HG03571 (cell line): ENCODE data around the gene RBBP8NL.

Source experiments
- ATAC-seq: cut with Tn5 transposase; IDR thresholded peaks from one replicate; pipeline ENCODE4 v1.9.1; 2021; ENCODE audit not compliant: unreplicated experiment

The RBBP8NL gene

DNA sequence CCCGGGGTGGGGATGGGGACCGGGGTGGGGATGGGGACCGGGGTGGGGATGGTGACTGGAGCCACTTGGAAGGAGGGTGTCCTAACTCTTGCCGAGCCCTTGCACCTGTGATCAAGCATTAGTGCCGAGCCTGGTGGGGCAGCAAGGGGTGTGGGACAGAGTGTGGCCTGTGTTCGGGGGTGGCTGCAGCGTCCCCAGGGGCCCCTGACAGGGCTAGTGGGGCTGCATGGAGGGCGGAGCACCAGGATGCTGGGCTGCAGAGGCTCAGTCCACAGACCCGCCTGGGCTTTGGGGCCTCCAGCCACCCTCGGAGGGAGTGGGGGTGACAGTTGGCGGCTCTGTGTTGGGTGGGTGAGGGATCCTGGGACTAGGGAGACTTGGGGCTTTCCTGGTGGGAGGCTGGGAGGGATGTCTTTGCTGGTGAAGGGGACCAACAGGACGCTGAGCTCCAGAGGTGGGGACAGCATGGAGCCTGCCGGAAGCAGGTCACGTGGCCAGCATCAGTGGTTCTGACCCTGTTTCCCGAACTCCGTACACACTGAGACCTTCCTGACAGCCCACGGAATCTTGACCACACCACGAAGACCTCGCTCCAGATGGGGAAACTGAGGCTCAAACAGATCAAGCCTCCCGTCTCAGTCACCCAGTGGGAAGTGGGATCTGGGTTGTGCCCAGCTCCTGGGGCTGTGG, 4.6 kb downstream of the RBBP8NL start:
- ATAC-seq, result no peak

DNA sequence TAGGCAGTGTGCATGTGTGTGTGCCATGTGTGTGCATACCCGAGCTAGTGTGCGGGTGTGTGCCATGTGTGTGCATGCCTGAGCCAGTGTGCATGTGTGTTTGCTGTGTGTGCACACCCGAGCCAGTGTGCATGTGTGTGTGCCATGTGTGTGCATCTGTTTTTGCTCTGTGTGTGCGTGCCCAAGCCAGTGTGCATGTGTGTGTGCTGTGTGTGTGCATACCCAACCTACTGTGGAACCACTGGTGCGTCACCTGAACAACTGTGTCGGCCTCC, 5.7 kb downstream of the RBBP8NL start:
- no peak for ATAC-seq

DNA sequence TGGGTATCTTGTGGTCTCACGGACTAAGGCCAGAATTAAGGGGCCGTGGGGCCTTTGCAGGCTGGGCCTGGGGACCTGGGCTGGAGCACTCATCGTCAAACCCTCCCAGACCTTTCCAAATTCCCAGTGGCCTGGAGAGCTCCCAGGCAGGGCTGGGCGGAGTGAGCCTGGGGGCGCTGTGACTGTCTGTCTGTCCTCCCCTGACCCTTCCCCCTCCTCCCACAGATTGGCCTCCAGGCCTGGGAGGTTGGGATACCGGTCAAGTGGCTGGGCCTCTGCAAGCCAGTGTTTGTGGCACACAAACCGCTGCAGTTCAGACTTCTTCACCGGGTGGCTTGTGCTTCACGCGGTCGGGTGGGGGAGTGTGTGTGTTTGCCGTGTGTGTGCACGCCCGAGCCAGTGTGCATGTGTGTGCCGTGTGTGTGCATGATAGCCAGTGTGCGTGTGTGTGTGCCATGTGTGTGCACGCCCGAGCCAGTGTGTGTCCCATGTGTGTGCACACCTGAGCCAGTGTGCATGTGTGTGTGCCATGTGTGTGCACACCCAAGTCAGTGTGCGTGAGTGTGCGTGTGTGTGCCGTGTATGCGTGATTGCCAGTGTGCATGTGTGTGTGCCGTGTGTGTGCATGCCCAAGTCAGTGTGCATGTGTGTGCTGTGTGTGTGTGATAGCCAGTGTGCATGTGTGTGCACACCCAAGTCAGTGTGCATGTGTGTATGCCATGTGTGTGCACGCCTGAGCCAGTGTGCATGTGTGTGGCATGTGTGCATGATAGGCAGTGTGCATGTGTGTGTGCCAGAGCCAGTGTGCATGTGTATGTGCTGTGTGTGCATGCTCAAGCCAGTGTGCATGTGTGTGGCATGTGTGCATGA, 6.3 kb downstream of the RBBP8NL start:
- ATAC-seq, result no peak

DNA sequence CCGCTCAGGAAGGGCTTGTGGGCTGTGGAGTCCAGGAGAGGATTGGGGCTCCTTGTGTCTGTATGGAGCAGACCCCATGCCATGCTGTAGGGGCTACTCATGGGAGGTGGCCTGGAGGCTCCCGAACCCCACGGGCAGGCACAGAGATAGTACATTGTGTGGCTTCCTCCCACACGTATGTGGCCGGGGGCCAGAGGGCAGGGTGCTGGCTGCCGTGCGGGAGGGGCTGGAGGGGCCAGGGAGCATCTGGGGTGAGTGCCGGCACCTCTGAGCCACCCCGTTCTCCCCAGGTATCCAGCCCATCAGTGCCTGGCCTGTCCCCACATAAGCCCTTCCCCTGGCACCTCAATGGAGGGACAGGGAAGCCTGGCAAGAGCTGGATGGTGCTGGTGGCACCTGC, 7.6 kb downstream of the RBBP8NL start:
- ATAC-seq, result no peak

DNA sequence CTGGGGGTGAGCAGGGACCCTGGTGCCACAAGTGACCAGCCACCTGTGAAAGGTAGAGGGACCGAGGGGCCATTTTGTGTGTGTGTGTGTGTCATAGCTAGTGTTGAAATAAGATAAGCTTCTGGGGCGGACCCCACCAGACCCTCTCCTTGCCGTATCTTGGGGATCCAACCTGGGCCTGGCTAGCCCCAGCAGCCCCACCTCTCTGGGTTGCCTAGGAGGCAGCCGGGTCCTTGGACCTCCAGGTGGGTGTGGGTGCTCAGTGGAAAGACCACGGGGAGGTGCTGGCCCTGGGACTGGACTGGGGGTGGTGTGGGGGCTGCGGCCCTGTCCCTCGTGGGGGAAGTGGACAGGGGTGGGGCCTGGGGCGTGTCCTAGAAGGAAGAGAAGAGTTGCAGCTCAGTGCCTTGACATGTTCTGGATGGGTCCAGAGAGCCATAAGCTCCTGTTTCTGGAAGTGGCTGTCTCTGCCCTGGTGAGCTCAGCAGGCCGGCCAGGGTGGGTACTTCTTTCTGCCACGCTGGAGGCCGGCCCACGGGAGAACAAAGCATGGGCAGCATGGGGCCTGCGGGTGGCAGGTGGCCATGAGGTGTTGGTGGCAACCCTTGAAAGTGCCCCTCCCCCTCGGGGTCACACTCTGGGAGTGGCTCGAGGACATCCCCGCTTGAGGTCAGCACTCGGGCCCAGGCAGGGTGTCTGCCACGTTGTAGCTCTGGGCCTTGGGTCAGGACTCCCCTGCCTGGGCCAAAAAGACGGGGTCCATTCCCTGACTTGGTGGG, 8.4 kb downstream of the RBBP8NL start:
- ATAC-seq, result no peak

DNA sequence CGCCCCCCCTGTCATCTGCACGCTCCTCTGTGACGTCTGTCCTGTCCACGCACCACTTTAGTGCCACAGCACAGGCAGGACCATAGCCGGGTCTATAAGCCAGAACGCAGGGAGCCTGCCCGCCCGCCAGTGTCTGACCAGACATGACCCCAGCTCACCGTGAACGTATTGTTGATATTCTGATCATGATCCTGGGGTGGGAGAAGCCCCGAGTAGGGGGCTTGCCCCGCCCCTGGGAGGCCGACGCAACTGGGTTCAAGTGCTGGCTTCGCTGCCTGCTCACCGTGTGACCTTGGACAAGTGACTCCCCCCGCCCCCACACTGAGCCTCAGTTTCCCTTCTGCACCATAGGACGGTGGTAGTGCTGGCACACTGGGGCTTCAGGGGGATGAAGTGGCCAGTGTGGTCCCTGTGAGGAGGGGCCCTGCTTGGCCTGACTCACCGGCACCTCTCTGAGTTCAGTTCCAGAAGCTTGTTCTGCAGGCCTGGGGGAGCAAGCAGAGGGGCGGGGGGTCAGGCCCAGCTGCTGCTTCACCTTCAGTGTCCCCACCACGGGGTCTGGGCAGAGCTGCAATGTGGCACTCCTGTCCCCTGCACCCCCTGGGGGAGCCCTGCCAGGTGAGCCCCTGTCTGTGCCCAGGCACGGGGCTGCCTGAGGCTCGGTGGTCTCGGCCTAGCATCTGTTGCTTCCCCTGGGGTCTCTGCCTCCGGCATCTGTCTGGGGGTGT, 9.2 kb downstream of the RBBP8NL start:
- no peak for ATAC-seq

DNA sequence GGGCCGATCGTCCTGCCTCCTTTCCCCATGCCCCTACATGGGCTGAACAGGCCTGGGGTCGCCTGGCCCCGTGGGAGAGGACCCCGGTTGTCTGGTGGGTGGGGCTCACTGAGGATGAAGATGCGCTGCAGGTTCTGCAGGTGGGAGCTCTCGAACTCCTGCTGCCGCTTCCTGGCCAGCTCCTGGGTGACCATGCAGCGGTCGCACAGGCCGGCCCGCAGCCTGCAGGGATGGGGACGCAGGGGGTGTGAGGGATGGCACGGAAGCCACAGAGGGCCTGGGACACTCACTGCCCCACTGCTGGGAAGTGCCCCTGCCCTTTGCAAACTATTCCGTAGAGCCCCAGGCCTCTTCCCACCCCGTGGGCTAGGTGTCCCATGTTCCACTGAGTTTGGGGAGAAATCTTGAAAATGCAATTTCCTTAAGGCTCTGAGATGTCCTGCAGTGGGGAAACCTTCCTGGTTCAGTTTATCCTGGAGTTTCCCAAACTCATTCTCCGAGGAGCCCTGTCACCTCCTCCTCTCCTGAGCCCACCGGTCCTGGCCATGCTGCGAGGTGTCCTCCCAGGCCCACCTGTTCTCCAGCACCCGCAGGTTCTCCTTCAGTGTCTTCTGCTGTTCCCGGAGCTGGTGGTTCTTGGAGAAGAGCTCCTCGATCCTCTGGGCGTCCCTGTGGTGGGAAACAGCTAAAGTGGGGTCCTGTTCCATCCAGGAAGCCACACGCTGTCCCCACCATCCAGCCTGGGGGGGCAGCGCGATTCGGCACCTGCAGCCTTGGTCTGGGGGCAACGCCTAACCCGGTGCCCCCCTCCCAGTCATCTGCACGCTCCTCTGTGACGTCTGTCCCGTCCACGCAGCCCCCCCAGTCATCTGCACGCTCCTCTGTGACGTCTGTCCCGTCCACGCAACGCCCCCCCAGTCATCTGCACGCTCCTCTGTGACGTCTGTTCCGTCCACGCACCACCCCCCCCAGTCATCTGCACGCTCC, 10.4 kb downstream of the RBBP8NL start:
- no peak for ATAC-seq

DNA sequence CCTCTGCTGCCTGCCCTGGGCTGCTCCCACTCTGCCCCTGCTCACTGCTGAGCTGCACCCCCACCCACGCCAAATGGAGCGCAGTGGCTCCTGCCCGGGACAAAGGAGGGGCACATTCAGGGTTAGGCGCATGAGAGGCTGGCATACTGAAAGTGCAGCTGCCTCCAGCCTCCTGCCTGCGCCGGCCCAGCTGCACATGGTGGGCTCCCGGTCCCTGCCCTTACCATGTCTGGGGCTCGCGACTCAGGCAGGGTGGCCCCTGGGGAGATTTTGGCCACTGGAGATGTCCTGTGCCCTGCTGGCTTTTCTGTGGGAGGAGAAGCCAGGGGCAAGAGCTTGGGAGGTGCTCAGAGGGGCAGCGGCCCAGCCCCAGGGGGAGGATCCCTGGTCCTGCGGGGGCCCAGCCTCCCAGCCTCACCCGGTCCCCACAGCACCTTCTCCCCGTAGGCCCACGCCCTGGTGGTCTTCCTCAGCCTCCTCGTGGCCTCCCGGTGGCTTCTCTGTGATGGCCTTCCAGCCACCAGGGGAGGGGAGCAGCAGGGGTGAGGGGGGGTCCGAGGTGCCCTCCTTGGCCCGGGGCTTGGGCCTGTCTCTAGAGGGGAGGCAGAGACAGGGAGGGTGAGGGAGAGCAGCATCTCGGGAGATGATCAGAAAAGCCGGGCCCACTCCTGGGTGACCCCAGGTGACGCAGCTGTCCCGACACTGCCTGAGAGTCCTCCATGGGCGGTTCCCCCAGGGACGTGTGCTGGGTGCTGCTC, 11.8 kb downstream of the RBBP8NL start:
- no peak for ATAC-seq

DNA sequence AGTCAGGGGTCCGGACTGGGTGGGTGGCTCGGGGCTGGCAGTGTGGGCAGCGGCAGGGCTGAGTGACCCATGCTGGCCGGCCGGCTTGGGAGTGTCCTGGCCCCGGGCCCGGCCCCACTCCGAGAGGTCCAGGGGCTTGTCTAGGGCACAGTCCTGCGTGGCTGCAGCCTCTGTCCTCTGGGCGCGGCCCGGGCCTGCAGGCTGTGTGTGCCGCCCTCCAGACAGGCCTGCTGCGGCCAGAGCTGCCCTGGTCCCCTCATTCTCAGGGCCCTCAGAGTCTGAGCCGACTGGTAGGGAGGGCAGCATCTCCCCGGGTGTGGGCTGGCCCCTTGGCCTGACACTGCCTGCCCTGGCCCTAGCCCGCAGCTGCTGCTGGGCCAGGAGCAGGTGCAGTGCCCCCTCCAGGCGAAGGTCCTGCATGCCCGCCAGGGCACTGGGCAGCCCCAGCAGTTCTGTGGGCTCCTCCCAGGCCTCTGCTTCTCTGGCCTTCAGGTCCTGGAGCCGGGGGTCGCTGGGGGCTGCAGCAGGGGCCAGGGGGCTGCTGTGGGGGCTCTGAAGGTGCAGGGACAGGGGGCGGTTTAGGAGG, 13.3 kb downstream of the RBBP8NL start:
- no peak for ATAC-seq

DNA sequence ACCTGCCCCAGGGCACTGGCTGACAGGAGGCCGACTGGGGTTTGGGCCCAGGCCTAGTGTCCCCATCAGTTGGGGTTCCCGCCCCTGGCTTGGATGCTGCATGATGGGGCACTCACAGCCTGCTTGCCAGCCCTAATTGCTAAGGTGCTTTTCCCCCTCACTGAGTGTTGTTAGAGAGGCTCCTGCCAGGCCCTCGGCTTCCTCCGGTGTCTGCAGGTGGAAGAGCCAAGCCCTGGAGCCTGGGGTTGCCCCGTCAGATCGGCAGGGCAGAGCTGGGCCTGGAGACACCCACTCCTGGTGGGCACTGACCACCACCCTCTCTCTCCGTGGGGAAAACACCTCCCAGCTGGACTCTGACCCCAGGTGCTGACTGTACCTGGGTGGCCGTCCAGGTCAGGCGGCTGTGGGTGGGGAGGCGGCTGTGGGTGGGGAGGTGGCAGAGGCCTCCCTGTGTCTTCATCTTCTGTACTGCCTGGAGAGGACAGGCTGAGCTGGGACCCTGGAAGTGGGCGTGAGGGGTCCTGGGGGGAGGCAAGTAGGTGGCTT, 14.2 kb downstream of the RBBP8NL start:
- ATAC-seq, result no peak

DNA sequence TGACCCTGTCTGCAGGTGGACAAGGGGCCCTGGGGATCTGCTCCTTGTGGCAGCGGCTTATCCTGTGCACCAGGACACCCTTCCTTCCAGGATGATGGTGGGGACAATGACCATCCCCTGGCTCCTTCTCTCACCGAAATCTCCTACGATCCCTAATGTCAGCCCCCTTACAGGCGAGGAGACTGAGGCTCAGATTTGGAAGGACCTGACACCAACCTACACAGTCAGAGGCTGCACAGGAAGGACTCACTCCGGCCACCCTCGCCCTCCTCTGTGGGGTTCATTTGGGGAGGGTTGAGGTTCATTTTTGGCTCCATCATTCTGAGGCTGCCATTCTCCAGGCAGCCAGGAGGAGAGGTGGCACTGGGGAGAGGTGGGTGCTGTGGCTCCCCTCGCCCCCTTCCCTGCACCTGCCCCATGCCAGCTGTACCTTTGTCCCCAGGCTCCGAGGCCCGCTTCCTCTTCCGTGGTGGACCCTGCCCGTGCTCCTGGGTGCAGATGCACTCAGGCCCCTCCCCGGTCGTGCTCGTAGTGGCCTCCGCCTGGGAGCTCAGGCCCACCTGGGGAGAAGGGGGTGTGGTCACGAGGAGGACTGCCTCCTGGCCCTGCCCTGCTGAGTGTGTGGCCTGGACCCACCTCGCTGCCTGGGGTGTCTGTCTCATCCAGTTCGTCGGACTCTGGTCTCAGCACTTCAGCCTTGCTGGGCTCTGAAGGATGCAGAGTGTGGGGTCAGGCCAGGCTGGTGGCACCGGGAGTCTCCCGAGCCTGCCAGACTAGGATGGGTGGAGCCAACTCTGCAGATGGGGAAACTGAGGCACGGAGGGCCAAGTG, 14.9 kb downstream of the RBBP8NL start:
- ATAC-seq, result no peak

DNA sequence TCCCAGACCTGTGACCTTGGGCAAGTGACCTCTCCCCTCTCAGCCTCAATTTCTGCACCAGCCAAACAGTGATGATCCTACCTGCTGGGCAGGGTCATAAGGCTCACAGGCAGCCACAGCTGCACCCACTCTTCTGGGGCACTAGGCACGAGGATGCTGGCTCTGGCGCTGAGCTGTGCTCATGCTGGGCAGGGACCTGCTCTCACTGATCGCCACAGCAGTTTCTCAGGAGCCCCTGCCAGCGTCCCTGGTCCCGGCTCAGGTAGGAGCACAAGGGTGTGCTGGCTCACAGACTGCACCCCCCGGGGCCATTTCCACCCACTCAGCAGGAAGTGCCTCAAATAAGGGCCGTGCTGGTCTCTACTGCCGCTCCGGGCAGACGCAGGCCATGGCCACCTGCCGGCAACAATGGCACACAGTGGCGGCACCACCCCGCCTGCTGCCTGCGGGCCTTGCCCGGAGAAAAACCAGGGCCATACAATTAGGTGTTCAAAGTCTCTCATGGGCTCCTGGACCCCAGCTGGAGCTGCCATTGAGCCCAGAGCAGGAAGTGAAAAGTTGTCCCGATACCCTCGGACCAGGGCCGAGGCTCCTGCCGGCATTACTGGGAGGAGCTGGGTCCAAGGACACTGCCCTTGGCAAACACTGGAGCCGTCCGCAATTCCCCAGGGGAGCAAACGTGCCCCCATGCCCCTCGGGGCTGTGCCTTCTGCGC, 15.7 kb downstream of the RBBP8NL start:
- no peak for ATAC-seq

DNA sequence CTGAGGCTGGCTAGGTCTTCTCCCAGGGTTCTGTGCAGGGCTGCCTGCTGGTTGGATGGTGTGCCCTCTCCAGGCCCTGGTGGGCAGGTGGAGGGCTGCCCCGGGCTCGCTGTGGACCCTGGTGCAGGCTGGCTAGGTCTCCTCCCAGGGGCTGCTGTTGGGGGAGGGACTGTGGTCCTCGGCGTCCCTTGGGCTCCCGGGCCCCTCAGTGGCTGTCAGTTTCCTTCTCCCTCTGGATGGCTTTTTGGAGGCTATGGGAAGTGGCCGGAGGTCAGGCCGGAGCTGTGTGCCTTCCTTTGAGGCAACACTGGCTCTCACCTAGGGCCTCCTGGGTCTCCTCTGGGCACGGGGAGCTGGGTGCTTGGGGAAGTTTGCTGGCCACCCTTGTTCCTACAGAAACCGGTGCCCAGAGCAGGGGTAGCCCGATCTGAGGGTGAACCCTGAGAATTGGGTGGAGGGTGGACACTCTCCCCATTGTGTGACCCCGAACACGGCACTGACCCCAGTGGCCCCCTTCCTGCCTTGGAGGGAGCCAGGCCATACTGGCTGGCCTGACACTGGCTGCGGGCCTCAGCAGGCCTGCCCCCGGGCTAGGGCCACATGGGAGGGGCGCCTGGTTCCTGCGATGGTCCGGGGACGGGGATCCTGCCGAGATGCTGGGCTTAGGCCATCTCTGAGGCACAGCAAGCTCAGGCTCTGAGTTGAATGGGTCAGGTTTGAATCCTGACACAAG, 16.4 kb downstream of the RBBP8NL start:
- no peak for ATAC-seq

DNA sequence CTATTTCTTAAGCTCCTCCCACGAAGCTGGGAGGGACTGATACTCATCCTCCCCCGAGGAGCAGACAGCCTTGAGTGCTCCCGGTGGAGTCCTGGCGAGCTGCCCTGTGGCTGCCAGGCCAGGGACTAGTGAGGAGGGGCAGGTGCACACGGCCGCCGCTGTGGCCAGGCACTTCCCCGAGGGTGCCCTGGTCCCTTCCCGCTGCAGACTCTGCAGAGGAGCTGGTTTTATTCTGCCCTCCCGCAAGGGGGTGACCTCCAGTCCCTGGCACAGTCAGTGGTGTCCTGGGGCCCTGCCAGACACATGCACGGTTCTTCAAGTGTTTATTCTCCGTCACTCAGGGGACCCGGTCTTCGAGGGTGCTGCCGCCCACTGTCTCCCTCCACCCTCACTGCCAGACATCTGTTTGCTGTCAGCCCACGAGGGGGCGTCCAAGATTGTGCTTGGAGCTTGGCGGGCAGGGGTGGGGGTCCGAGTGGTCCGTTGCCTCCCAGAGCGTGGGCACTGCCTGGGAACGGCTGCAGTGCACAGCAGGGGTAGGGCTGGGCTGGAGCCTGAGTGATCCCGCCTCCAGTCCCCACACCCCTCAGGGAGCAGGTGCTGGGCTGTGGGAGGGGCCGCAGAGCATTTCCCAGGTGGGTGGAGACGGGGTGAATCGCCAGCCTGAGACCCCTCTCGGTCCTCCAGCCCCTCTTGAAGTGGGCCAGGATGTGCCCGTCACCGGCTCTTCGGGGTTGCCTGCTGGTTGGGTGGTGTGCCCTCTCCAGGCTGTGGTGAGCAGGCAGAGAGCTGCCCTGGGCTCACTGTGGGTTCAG, 17.2 kb downstream of the RBBP8NL start:
- ATAC-seq, result no peak

DNA sequence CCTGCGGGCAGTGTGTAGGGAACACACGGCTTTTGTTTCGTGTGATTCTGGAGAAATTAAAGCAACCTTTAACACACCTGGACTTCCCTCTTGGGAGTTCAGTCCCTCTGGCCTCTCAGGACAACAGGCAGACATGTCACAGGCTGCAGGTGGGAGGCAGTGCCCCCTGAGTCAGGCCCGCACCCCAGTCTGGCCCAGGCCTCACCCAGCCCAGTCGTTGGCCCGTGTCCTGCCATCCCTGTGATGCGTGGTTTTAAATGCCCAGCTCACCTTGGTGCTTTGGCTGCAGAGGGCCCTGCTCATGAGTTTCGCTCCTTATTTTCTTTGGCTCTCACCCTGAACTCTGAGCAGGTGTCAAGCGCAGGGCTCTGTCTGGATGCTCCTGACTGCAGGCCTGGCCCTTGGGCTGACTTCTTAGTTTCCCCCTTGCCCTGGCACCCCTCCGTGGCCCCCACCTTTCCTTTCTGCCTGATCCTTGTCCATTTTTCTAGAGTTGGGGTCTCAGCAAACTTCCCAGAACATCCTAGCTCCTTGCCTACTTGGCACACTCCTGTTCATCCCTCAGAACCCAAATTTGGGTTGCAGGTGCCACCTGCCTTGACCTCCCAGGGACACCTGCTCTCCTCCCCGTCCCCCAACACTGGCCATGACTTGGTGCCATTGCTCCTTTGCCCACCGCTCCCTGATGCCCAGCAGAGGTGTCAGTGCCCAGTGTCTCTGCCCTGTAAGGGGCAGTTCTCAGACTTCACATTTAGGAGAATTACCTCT, 18.1 kb downstream of the RBBP8NL start:
- no peak for ATAC-seq
